KMS-11 (cell line): ENCODE measurements around the gene SMIM24.

ENCODE experiments used
- H2AFZ ChIP-seq: fragments of 200-600 bp; sonication (generic); 2 replicates; pipeline ENCODE4 v1.6.1; 2016; ENCODE audit warnings: antibody characterized with exemption, mixed run types, low read depth
- H3K27ac ChIP-seq: fragments of 200-600 bp; sonication (generic); 2 replicates; pipeline ENCODE4 v1.6.1; 2016; ENCODE audit warnings: mild to moderate bottlenecking, mixed run types
- H3K27me3 ChIP-seq: fragments of 200-600 bp; sonication (generic); 2 replicates; pipeline ENCODE4 v1.6.1; 2017; ENCODE audit warnings: mild to moderate bottlenecking, low read depth, mixed run types, moderate library complexity; ENCODE audit not compliant: insufficient read depth
- H3K36me3 ChIP-seq: fragments of 200-600 bp; sonication (generic); 2 replicates; pipeline ENCODE4 v1.6.1; 2017; ENCODE audit warnings: mild to moderate bottlenecking, mixed run types; ENCODE audit not compliant: insufficient read depth
- H3K4me1 ChIP-seq: fragments of 200-600 bp; sonication (generic); 2 replicates; pipeline ENCODE4 v1.6.1; 2016; ENCODE audit warnings: mild to moderate bottlenecking, low read depth, mixed run types; ENCODE audit not compliant: poor library complexity, severe bottlenecking
- H3K4me2 ChIP-seq: fragments of 200-600 bp; sonication (generic); 2 replicates; pipeline ENCODE4 v1.7.0; 2016; ENCODE audit warnings: mild to moderate bottlenecking, mixed run types
- H3K4me3 ChIP-seq: fragments of 200-600 bp; sonication (generic); IDR thresholded peaks from 2 replicates; pipeline ENCODE4 v1.6.1; 2017; ENCODE audit warnings: low read depth, low read length, mixed read lengths; ENCODE audit not compliant: insufficient read depth
- H3K79me2 ChIP-seq: fragments of 200-600 bp; sonication (generic); 2 replicates; pipeline ENCODE4 v1.6.1; 2016; ENCODE audit warnings: low read depth, mixed run types; ENCODE audit not compliant: insufficient read depth
- H3K9ac ChIP-seq: fragments of 200-600 bp; sonication (generic); 2 replicates; pipeline ENCODE4 v1.6.1; 2016; ENCODE audit warnings: mild to moderate bottlenecking, mixed run types
- H4K20me1 ChIP-seq: fragments of 200-600 bp; sonication (generic); 2 replicates; pipeline ENCODE4 v1.6.1; 2016; ENCODE audit warnings: mild to moderate bottlenecking, mixed run types; ENCODE audit not compliant: insufficient read depth
- TF ChIP-seq, protein P1 (sequence below): fragments of 200-600 bp; sonication (generic); conservative IDR thresholded peaks from 2 replicates; pipeline ENCODE4 v1.6.1; 2017; ENCODE audit warnings: low read depth, mild to moderate bottlenecking, antibody characterized with exemption, low read length, moderate library complexity, mixed read lengths

SMIM24 gene

DNA sequence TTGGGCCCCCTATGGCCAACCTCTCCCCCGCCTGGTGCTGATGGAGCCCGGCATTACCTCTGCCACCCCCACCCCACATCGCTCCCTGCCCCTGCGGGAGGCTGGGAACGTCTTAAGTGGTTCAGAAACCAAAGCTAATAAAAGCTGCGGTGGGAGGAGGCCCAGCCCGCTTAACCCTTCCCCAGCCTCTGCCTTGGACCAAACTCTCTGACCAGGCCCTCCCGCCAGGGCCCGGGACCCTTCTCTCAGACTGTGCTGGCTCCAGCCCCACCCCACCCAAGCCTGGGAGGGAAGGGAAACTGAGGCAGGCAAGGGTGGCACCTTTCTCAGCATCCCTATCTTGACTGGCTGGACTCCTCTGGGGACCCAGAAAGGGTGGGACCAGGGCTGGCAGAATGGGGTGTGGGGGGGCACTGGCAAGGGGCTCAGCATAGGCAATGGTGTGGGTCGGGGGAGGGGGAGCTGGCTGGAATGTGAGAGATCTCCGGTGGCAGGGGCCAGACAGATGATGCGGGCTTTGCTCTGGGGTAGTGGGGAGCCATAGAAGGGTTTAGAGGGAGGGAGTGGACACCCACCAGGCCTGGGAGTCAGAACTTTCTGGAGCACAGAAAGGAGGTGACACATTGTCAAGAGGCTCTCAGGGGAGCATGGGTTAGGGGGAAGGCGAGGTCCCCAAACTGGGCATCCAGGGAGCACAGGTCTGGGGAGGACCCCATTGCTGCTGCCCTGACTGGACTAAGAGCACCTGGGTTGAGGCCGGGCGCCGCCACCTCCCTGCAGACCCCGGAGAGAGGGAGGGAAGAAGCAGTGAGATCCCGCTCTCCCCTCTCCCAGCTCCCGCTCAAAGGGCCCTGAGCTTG lies 21.9 kb downstream of the SMIM24 start:
- Histone ChIP-seq H2AFZ (no peak overlapping the region), H3K27ac (peak overlapping the region; percentile 26; the same call in 1 of the 2 replicates), H3K79me2 (no peaks in the 10 kb centered on the region), H3K27me3 (no peaks in the 10 kb centered on the region), H3K9ac (no peak overlapping the region), H3K36me3 (no peaks in the 10 kb centered on the region), H4K20me1 (no peaks in the 10 kb centered on the region), H3K4me3 (no peak overlapping the region), H3K4me1 (peaks cover 44% of the 10 kb centered on the region), H3K4me2 (peak overlapping the region; percentile 75)
- TF ChIP-seq, protein P1, sequence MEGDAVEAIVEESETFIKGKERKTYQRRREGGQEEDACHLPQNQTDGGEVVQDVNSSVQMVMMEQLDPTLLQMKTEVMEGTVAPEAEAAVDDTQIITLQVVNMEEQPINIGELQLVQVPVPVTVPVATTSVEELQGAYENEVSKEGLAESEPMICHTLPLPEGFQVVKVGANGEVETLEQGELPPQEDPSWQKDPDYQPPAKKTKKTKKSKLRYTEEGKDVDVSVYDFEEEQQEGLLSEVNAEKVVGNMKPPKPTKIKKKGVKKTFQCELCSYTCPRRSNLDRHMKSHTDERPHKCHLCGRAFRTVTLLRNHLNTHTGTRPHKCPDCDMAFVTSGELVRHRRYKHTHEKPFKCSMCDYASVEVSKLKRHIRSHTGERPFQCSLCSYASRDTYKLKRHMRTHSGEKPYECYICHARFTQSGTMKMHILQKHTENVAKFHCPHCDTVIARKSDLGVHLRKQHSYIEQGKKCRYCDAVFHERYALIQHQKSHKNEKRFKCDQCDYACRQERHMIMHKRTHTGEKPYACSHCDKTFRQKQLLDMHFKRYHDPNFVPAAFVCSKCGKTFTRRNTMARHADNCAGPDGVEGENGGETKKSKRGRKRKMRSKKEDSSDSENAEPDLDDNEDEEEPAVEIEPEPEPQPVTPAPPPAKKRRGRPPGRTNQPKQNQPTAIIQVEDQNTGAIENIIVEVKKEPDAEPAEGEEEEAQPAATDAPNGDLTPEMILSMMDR = no peak

DNA sequence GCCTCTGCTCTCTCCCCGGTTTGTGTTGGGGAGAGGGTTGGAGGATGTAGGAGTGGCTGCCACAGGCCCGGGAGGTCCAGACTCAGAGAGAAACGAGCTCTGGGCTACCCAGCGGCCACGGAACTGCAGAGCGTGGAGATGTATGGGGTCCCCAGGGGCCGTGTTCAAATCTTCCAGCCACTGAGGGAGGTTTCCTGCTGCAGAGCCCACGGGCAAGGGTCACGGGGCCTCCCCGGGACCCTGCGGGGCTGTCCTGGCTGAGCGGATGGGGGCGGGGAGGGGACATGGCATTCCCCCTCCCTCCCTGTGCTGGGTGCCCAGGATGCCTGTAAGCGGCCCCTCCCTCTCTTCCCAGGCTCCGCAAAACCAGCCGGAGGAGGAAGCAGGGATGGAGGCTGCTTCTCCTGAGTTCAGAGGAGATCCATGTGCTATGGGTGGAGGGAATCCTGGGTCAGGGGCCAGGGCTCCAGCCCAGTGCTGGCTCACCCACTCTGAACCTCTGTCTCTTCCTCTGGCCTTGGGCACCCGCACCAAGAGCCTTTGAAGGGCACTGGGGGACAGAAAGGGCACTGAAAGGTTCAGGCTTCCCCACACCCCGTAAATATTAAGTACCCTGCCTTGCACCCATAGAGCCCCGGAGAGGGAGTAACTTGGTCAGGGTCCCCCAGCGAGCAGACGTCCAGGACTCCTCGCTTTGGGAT lies 22.6 kb downstream of the SMIM24 start:
- no peaks in the 10 kb centered on the region for H3K36me3 ChIP-seq
- TF ChIP-seq, protein P1 = no peak
- H2AFZ ChIP-seq = no peak overlapping the region
- peak overlapping the region; percentile 75 for H3K4me2 ChIP-seq
- peaks cover 44% of the 10 kb centered on the region for H3K4me1 ChIP-seq
- no peaks in the 10 kb centered on the region for H4K20me1 ChIP-seq
- no peaks in the 10 kb centered on the region for H3K79me2 ChIP-seq
- H3K27me3 ChIP-seq = no peaks in the 10 kb centered on the region
- no peak overlapping the region; the same call in 1 of the 2 replicates for H3K9ac ChIP-seq
- peak overlapping the region; percentile 26 for H3K27ac ChIP-seq
- H3K4me3 ChIP-seq = no peak overlapping the region

GRCh38 chr19:3456925-3457527 lies 23.3 kb downstream of the SMIM24 start:
- no peak overlapping the region for H2AFZ ChIP-seq

More at GRCh38 chr19:3456925-3457527, 23.3 kb downstream of the SMIM24 start:
- peak overlapping the region; percentile 26; the same call in 1 of the 2 replicates for H3K27ac ChIP-seq
- H4K20me1 ChIP-seq = no peaks in the 10 kb centered on the region
- H3K4me1 ChIP-seq = peaks cover 44% of the 10 kb centered on the region
- H3K4me3 ChIP-seq = no peak overlapping the region
- no peaks in the 10 kb centered on the region for H3K79me2 ChIP-seq
- H3K36me3 ChIP-seq = no peaks in the 10 kb centered on the region
- TF ChIP-seq, protein P1 = no peak
- H3K27me3 ChIP-seq = no peaks in the 10 kb centered on the region
- no peak overlapping the region; the same call in 1 of the 2 replicates for H3K9ac ChIP-seq
- peak overlapping the region; percentile 75 for H3K4me2 ChIP-seq
